IMR-90 (cell line): ENCODE results near the gene PRM3.

Experiments
- BHLHE40 ChIP-seq: fragments of 150-350 bp; IDR thresholded peaks from 2 replicates; pipeline ENCODE4 v1.6.1; 2016; ENCODE audit warnings: mild to moderate bottlenecking, low read depth, low read length
- NFE2L2 ChIP-seq: fragments of 150-350 bp; IDR thresholded peaks from 2 replicates; pipeline ENCODE4 v1.6.1; 2016; ENCODE audit warnings: low read depth, mild to moderate bottlenecking, low read length
- POLR2A ChIP-seq: IDR thresholded peaks from 2 replicates; pipeline ENCODE4 v1.6.1; 2012; ENCODE audit warnings: mild to moderate bottlenecking, low read depth, low read length
- TF ChIP-seq, protein P1 (sequence below): conservative IDR thresholded peaks from 2 replicates; pipeline ENCODE4 v1.5.1; 2012; ENCODE audit warnings: mild to moderate bottlenecking, low read depth, low read length, improper control_type of control experiment
- TF ChIP-seq, protein P2 (sequence below): fragments of 150-350 bp; IDR thresholded peaks from 2 replicates; pipeline ENCODE4 v1.6.1; 2017; ENCODE audit warnings: mild to moderate bottlenecking, antibody characterized with exemption, low read length, low read depth

DNA sequence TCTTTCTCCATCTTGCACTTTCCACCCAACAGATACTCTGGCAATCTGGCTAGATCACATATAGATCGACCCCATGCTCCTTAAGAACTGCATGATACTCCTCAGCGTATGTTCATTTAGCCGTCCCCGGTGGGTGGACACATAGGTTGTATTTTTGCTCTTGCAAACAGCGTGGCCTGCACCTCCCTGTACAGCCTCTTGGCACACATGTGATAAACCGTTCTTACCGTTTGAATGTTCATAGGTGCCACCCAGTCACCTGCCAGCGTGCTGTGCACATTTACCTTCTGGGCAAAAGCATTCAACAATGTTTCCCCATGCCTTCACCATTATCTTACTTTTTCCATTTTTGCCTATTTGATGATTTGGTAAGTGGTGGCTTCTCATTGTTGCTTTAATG, 10.5 kb downstream of the PRM3 start:
- TF ChIP-seq, protein P1, sequence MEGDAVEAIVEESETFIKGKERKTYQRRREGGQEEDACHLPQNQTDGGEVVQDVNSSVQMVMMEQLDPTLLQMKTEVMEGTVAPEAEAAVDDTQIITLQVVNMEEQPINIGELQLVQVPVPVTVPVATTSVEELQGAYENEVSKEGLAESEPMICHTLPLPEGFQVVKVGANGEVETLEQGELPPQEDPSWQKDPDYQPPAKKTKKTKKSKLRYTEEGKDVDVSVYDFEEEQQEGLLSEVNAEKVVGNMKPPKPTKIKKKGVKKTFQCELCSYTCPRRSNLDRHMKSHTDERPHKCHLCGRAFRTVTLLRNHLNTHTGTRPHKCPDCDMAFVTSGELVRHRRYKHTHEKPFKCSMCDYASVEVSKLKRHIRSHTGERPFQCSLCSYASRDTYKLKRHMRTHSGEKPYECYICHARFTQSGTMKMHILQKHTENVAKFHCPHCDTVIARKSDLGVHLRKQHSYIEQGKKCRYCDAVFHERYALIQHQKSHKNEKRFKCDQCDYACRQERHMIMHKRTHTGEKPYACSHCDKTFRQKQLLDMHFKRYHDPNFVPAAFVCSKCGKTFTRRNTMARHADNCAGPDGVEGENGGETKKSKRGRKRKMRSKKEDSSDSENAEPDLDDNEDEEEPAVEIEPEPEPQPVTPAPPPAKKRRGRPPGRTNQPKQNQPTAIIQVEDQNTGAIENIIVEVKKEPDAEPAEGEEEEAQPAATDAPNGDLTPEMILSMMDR = no peak
- no peak for TF ChIP-seq POLR2A
- TF ChIP-seq, protein P2, sequence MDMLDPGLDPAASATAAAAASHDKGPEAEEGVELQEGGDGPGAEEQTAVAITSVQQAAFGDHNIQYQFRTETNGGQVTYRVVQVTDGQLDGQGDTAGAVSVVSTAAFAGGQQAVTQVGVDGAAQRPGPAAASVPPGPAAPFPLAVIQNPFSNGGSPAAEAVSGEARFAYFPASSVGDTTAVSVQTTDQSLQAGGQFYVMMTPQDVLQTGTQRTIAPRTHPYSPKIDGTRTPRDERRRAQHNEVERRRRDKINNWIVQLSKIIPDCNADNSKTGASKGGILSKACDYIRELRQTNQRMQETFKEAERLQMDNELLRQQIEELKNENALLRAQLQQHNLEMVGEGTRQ = no peak
- no peak for TF ChIP-seq NFE2L2
- TF ChIP-seq BHLHE40 = no peak
